HFFc6 (cell line): ENCODE data around the gene UBE2L5. TPM values are rescaled to one million over a fixed set of nuclear protein-coding genes. Genes with fewer than 3 reads are reported as not detected.

Experiments
- DNase-seq: peaks from one replicate; pipeline ENCODE4 v3.0.0-alpha.2; 2018
- H3K27ac Mint-ChIP-seq: 2 replicates; pipeline ENCODE4 v1.8.0; 2020; ENCODE audit warnings: mild to moderate bottlenecking, mixed read lengths
- H3K27me3 Mint-ChIP-seq: 2 replicates; pipeline ENCODE4 v1.8.0; 2021; ENCODE audit warnings: mild to moderate bottlenecking, moderate library complexity, mixed read lengths; ENCODE audit not compliant: insufficient read depth
- H3K36me3 Mint-ChIP-seq: 2 replicates; pipeline ENCODE4 v1.8.0; 2021; ENCODE audit warnings: low read depth, mixed read lengths
- H3K4me1 Mint-ChIP-seq: 2 replicates; pipeline ENCODE4 v1.8.0; 2020; ENCODE audit warnings: low read depth, mixed read lengths
- H3K4me3 Mint-ChIP-seq: 2 replicates; pipeline ENCODE4 v1.8.0; 2020; ENCODE audit warnings: mild to moderate bottlenecking, moderate library complexity, mixed read lengths
- H3K9me3 Mint-ChIP-seq: 2 replicates; pipeline ENCODE4 v1.8.0; 2020; ENCODE audit warnings: mild to moderate bottlenecking, mixed read lengths
- CTCF ChIP-seq: fragments of 200-600 bp; sonication (generic); IDR thresholded peaks from 2 replicates; pipeline ENCODE4 v1.5.0; 2021; ENCODE audit warnings: antibody characterized with exemption, mild to moderate bottlenecking
- total RNA-seq, 6 experiments: library from RNA; stranded (reverse); fragmentation: NEBNext Ultra II Directional; extraction: Animal tissue kit (Norgen Biotek cat#: 25700); gene quantifications; 2 replicates in 1 of 6; 3 replicates in 5 of 6; pipeline ENCODE4 v1.2.3, GENCODE V29; 2021

Gene UBE2L5
- total RNA-seq, 6 experiments from 2014 or later: 0.21 TPM; not detected in 5

DNA sequence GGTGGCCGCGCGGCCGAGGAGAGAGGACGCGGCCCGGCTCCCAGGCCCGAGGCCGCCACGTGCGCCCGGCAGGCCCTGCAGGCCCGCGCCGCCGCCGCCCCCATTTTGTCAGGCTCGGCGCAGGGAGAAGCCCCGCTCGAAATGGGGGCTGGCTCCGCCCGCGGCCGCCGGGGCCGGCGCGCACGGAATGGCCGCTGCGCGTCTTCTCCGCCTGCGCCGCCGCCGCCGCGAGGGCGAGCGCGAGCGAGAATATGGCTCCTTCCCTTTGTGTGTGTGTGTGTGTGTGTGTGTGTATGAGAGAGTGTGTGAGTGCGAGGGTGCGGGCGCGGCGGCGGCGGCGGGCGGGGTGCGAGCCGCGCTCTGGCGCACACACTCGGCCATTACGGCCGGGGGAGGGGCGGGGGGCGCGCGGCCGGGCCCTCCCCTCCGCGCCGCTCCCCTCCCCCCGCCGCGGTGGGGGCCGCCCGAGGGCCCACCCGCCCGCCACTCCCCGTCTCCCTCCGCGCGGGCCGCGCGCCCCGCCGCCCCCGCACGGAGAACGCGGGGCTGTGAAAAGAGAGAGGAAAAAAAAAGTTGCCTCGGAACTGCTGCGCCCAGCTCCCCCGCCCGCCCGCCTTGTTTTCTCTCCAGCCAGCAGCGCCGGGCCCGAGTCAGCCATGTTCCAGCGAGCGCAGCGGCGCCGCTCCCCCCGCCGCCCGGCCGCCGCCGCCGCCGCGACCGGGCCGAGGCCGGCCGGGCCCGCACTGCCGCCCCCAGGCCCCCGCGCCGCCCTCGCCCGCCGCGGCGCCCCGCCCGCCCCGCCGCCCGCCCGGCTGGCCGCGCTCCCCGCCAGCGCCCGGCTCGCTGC lies 42.4 kb downstream of the UBE2L5 start:
- peaks cover 48% of the 10 kb centered on the region for H3K4me1 Mint-ChIP-seq
- no peaks in the 10 kb centered on the region for H3K9me3 Mint-ChIP-seq
- H3K27ac Mint-ChIP-seq: peak overlapping the region; percentile 96
- peaks cover 7% of the 10 kb centered on the region; the same call in 1 of the 2 replicates for H3K27me3 Mint-ChIP-seq
- H3K4me3 Mint-ChIP-seq: peak overlapping the region; percentile 97
- peak; percentile 69 for DNase-seq
- H3K36me3 Mint-ChIP-seq: peaks cover 22% of the 10 kb centered on the region
- TF ChIP-seq CTCF: no peak

DNA sequence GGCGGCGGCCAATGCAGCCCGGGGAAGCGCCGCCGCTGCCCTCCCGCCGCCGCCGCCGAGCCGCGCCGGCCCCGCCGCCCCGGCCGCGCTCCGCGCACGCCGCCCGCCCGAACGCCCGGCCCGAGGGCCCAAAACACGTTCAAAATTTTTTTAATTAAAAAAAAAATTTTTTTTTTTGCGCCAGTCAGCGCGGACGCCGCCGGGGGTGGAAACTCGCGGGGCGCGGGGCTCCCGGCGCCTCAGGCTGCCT lies 43.0 kb downstream of the UBE2L5 start:
- Mint-ChIP-seq H3K4me1 (peaks cover 48% of the 10 kb centered on the region), H3K4me3 (no peak overlapping the region), H3K27ac (no peak overlapping the region), H3K9me3 (no peaks in the 10 kb centered on the region), H3K27me3 (peaks cover 7% of the 10 kb centered on the region; the same call in 1 of the 2 replicates), H3K36me3 (peaks cover 22% of the 10 kb centered on the region)
- no peak for DNase-seq
- no peak for TF ChIP-seq CTCF

- H3K9me3 Mint-ChIP-seq: no peaks in the 10 kb centered on the region
- TF ChIP-seq CTCF: no peak
- H3K4me3 Mint-ChIP-seq: peak within 1 kb of the TSS; percentile 92
- peak within 1 kb of the TSS; percentile 97 for H3K27ac Mint-ChIP-seq
- peaks cover 22% of the 10 kb centered on the region for H3K36me3 Mint-ChIP-seq
- DNase-seq: peak; percentile 99
- H3K27me3 Mint-ChIP-seq: peaks cover 7% of the 10 kb centered on the region; the same call in 1 of the 2 replicates
- H3K4me1 Mint-ChIP-seq: peaks cover 48% of the 10 kb centered on the region
These were observed 43.5 kb downstream of the UBE2L5 start, which contains the start of gene HMGB1 for GRCh38 chr13:30465593-30466357. Gene HMGB1, minus strand, starts transcription at chr13:30465936. Its CDS starts 2,256 bp downstream, at chr13:30463680.

DNA sequence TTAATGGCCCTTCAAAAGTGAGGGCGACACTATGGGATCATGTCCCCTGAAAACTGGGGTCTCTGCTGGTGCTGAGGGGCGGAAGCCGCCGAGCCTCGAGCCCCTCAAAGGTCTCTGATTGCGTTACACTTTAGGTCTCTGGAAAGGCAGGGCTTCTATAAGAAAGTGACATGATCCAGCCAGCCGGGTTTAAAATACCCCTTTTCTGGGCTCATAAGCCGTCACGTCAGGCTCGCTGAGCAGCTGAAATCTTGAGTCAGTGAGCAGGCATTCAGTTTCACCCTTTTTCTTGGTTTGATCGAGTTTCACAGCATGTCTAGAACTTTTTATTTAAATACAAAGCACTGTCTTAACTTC lies 44.0 kb downstream of the UBE2L5 start:
- Mint-ChIP-seq H3K4me1 (peaks cover 46% of the 10 kb centered on the region), H3K36me3 (peaks cover 20% of the 10 kb centered on the region), H3K4me3 (peak overlapping the region; percentile 92), H3K27ac (peak overlapping the region; percentile 97), H3K9me3 (no peaks in the 10 kb centered on the region), H3K27me3 (peaks cover 7% of the 10 kb centered on the region; the same call in 1 of the 2 replicates)
- DNase-seq: peak; percentile 43
- TF ChIP-seq CTCF: no peak

GRCh38 chr13:30466841-30467252 lies 44.6 kb downstream of the UBE2L5 start:
- peak overlapping the region; percentile 97 for H3K27ac Mint-ChIP-seq
- H3K27me3 Mint-ChIP-seq: peaks cover 7% of the 10 kb centered on the region; the same call in 1 of the 2 replicates
- peaks cover 18% of the 10 kb centered on the region for H3K36me3 Mint-ChIP-seq
- peak overlapping the region; percentile 92 for H3K4me3 Mint-ChIP-seq
- peaks cover 43% of the 10 kb centered on the region for H3K4me1 Mint-ChIP-seq
- no peaks in the 10 kb centered on the region for H3K9me3 Mint-ChIP-seq
- TF ChIP-seq CTCF: no peak
- DNase-seq: no peak
